Peyer's patch (tissue), 4 donors: Measurements from ENCODE around the gene CPNE2.

Experiments
- CTCF ChIP-seq, 6 experiments: fragments of 450-650 bp in 4 of 6; fragments of 200-600 bp in 2 of 6; sonication (generic) in 1 of 6; IDR thresholded peaks; one replicate each; pipeline ENCODE4 v1.5.1; 2017 to 2019; ENCODE audit warnings: antibody characterized with exemption in 6 of 6, mild to moderate bottlenecking in 3 of 6, moderate library complexity in 1 of 6
- POLR2A ChIP-seq, 2 donors: fragments of 450-650 bp; IDR thresholded peaks; one replicate each; pipeline ENCODE4 v1.5.1; 2017; ENCODE audit warnings: antibody characterized with exemption in 2 of 2, mild to moderate bottlenecking in 2 of 2, moderate library complexity in 2 of 2

GRCh38 chr16:57048095-57048494, 44.3 kb upstream of the CPNE2 start:
- TF ChIP-seq POLR2A (IDR thresholded peaks at IDR 0.05) (no peak), CTCF (IDR thresholded peaks at IDR 0.05) (no peak)
